ENCODE data around the gene CYS1.
"Not testable (repeated sequence)": the region's sequence is repeated elsewhere in the genome, so short reads cannot be mapped to it uniquely, and the experiment has no call there.

GRCh38 chr2:10012366-10012962 is 67.7 kb downstream of the CYS1 start:
- TF ChIP-seq POLR2A, CTCF, POLR2AphosphoS5 (IDR thresholded peaks at IDR 0.05): not testable (repeated sequence)

Measured in breast epithelium (tissue), 3 donors.